HCT116 (cell line): ENCODE results near the gene ZNF521. TPM values are rescaled to one million over a fixed set of nuclear protein-coding genes. Genes with fewer than 3 reads are reported as not detected.

Experiments used
- ATAC-seq: fragments of 200-7000 bp; cut with Tn5 transposase; 2 replicates; pipeline ENCODE4 v1.9.1; 2020; ENCODE audit warnings: mild to moderate bottlenecking, moderate library complexity
- BruUV-seq: library from RNA; stranded (reverse); fragments of 400-500 nt; replicated peaks from 2 replicates; lab custom pipeline; 2021; lab: Mats Ljungman, UMichigan
- CTCF ChIA-PET: fragments of 300-600 bp; sonication (Branson Sonifier 250); formaldehyde crosslinking; loops from one replicate; lab custom pipeline; 2021; ENCODE audit warnings: antibody characterized with exemption; lab: Charles Lee
- POLR2A ChIA-PET: fragments of 300-600, 350-600 bp; sonication (Branson Sonifier 250); formaldehyde crosslinking; loops from one replicate; lab custom pipeline; 2021; ENCODE audit warnings: antibody characterized with exemption; lab: Charles Lee
- RAD21 ChIA-PET, 2 experiments: fragments of 300-600 bp; sonication (Branson Sonifier 250); formaldehyde crosslinking; loops; one replicate each; lab custom pipeline; 2023; ENCODE audit warnings: low total read pairs in 2 of 2; ENCODE audit not compliant: uncharacterized antibody in 2 of 2, unreplicated experiment in 2 of 2, low non-redundant PET in 1 of 2; lab: Charles Lee
- DNase-seq: peaks from one replicate; pipeline ENCODE4 v3.0.0-alpha.2; 2010; ENCODE audit warnings: low read depth, low spot score
- H2AFZ ChIP-seq: fragments of 200-600 bp; shearing (Covaris generic), sonication (generic); 2 replicates; pipeline ENCODE4 v1.6.1; 2017; ENCODE audit warnings: low read depth, mixed run types, mixed read lengths, antibody characterized with exemption, low read length; ENCODE audit not compliant: poor library complexity, severe bottlenecking
- H3K27ac ChIP-seq: 2 replicates; pipeline ENCODE4 v1.5.1; 2012; ENCODE audit warnings: low read depth, low read length
- H3K27me3 ChIP-seq: fragments of 200-600 bp; sonication (generic); 2 replicates; pipeline ENCODE4 v1.6.1; 2016; ENCODE audit warnings: mixed run types, low read length, mixed read lengths; ENCODE audit not compliant: insufficient read depth
- H3K36me3 ChIP-seq, 2 experiments: fragments of 200-500 bp in 1 of 2; fragments of 200-600 bp in 1 of 2; sonication (Bioruptor generic) in 1 of 2; sonication (generic) in 1 of 2; 2 replicates each; pipeline versions ENCODE4 v1.5.1 to v1.6.1; 2014 to 2016; ENCODE audit warnings: low read length in 2 of 2, inconsistent platforms in 1 of 2, mixed read lengths in 1 of 2, mixed run types in 1 of 2; ENCODE audit not compliant: insufficient read depth in 2 of 2, control insufficient read depth in 1 of 2
- H3K4me1 ChIP-seq, 2 experiments: fragments of 200-600 bp in 1 of 2; sonication (generic) in 1 of 2; 2 replicates each; pipeline versions ENCODE4 v1.5.1 to v1.6.1; 2012 to 2017; ENCODE audit warnings: low read length in 2 of 2, inconsistent platforms in 1 of 2, mild to moderate bottlenecking in 1 of 2, mixed read lengths in 1 of 2, mixed run types in 1 of 2, moderate library complexity in 1 of 2; ENCODE audit not compliant: insufficient read depth in 2 of 2, control insufficient read depth in 1 of 2
- H3K4me2 ChIP-seq: fragments of 200-600 bp; sonication (generic); 2 replicates; pipeline ENCODE4 v1.6.1; 2017; ENCODE audit warnings: mixed run types, low read length, mixed read lengths
- H3K4me3 ChIP-seq, 2 experiments: fragments of 200-600 bp in 1 of 2; sonication (generic) in 1 of 2; replicated peaks in 1 of 2; 2 replicates each; pipeline ENCODE4 v1.5.1; 2011 to 2016; ENCODE audit warnings: low read length in 2 of 2, control low read depth in 1 of 2, low read depth in 1 of 2, mild to moderate bottlenecking in 1 of 2, mixed read lengths in 1 of 2, mixed run types in 1 of 2
- H3K79me2 ChIP-seq: fragments of 200-600 bp; sonication (generic); 2 replicates; pipeline ENCODE4 v1.6.1; 2017; ENCODE audit warnings: mild to moderate bottlenecking, mixed run types, low read length, moderate library complexity, mixed read lengths; ENCODE audit not compliant: insufficient read depth
- H3K9ac ChIP-seq: fragments of 200-600 bp; sonication (generic); 2 replicates; pipeline ENCODE4 v1.6.1; 2016; ENCODE audit warnings: low read length, mixed read lengths
- H3K9me2 ChIP-seq: fragments of 200-600 bp; sonication (generic), shearing (Covaris generic); 2 replicates; pipeline ENCODE4 v1.6.1; 2017; ENCODE audit warnings: mixed run types, mild to moderate bottlenecking, moderate library complexity; ENCODE audit not compliant: insufficient read depth
- H3K9me3 ChIP-seq, 2 experiments: fragments of 200-500 bp in 1 of 2; fragments of 200-600 bp in 1 of 2; sonication (Bioruptor generic) in 1 of 2; sonication (generic) in 1 of 2; 2 replicates each; pipeline ENCODE4 v1.6.1; 2014 to 2017; ENCODE audit warnings: low read length in 2 of 2, mixed read lengths in 2 of 2, inconsistent platforms in 1 of 2, low read depth in 1 of 2, mild to moderate bottlenecking in 1 of 2, mixed run types in 1 of 2, moderate library complexity in 1 of 2; ENCODE audit not compliant: control insufficient read depth in 1 of 2, insufficient read depth in 1 of 2
- H4K20me1 ChIP-seq: fragments of 200-600 bp; sonication (generic), shearing (Covaris generic); 2 replicates; pipeline ENCODE4 v1.6.1; 2017; ENCODE audit warnings: mixed run types, mild to moderate bottlenecking, moderate library complexity; ENCODE audit not compliant: insufficient read depth
- ATF3 ChIP-seq: IDR thresholded peaks from 2 replicates; pipeline ENCODE4 v1.6.1; 2012
- CBX3 ChIP-seq: IDR thresholded peaks from 2 replicates; pipeline ENCODE4 v1.6.1; 2012; ENCODE audit warnings: low read depth
- CEBPB ChIP-seq: IDR thresholded peaks from 2 replicates; pipeline ENCODE4 v1.6.1; 2012; ENCODE audit warnings: low read depth
- CTCF ChIP-seq, 3 experiments: fragments of 200-600 bp in 1 of 3; sonication (generic) in 1 of 3; IDR thresholded peaks in 2 of 3; conservative IDR thresholded peaks in 1 of 3; 2 replicates each; pipeline ENCODE4 v1.5.1; 2012 to 2017; ENCODE audit warnings: low read depth in 2 of 3, low read length in 2 of 3, antibody characterized with exemption in 1 of 3, borderline replicate concordance in 1 of 3, control low read depth in 1 of 3, mild to moderate bottlenecking in 1 of 3, mixed read lengths in 1 of 3, mixed run types in 1 of 3, moderate library complexity in 1 of 3; ENCODE audit not compliant: insufficient read depth in 1 of 3
- EGR1 ChIP-seq: IDR thresholded peaks from 2 replicates; pipeline ENCODE4 v1.6.1; 2012; ENCODE audit warnings: low read depth
- EZH2 ChIP-seq: fragments of 200-600 bp; sonication (generic); IDR thresholded peaks from 2 replicates; pipeline ENCODE4 v1.6.1; 2017; ENCODE audit warnings: antibody characterized with exemption, mixed run types
- EZH2phosphoT487 ChIP-seq: fragments of 200-600 bp; IDR thresholded peaks from 2 replicates; pipeline ENCODE4 v1.6.1; 2018; ENCODE audit warnings: antibody characterized with exemption, borderline replicate concordance
- JUND ChIP-seq: IDR thresholded peaks from 2 replicates; pipeline ENCODE4 v1.6.1; 2012
- MAX ChIP-seq: IDR thresholded peaks from 2 replicates; pipeline ENCODE4 v1.6.1; 2012
- POLR2A ChIP-seq: IDR thresholded peaks from 2 replicates; pipeline ENCODE4 v1.7.0; 2011; ENCODE audit warnings: borderline replicate concordance; ENCODE audit not compliant: insufficient read depth, insufficient read length; ENCODE audit errors: extremely low read depth
- POLR2AphosphoS5 ChIP-seq: IDR thresholded peaks from 2 replicates; pipeline ENCODE4 v1.6.1; 2011; ENCODE audit warnings: mild to moderate bottlenecking, low read depth, low read length, moderate library complexity
- REST ChIP-seq: IDR thresholded peaks from 2 replicates; pipeline ENCODE4 v1.6.1; 2012; ENCODE audit warnings: low read depth
- SIN3A ChIP-seq: IDR thresholded peaks from 2 replicates; pipeline ENCODE4 v1.6.1; 2012; ENCODE audit warnings: low read depth
- SRF ChIP-seq: IDR thresholded peaks from 2 replicates; pipeline ENCODE4 v1.6.1; 2012; ENCODE audit warnings: low read depth
- YY1 ChIP-seq: IDR thresholded peaks from 2 replicates; pipeline ENCODE4 v1.6.1; 2011; ENCODE audit warnings: low read length, low read depth, moderate library complexity, mild to moderate bottlenecking; ENCODE audit not compliant: insufficient replicate concordance; ENCODE audit errors: extremely low read depth
- ZFX ChIP-seq: fragments of 450-650 bp; IDR thresholded peaks from 2 replicates; pipeline ENCODE4 v1.6.1; 2017
- ZNF274 ChIP-seq: fragments of 200-500 bp; sonication (Bioruptor generic); IDR thresholded peaks from 2 replicates; pipeline ENCODE4 v1.6.1; 2014; ENCODE audit warnings: mild to moderate bottlenecking, low read depth, low read length, inconsistent platforms
- intact Hi-C: fragments of 100-400 bp; cut with micrococcal nuclease; formaldehyde crosslinking; loops from 2 replicates; pipeline ENCODE4 v1.10.0; 2022
- total RNA-seq: library from RNA; stranded (reverse); gene quantifications from one replicate; pipeline ENCODE4 v1.2.1, GENCODE V29; 2021; ENCODE audit not compliant: unreplicated experiment

The ZNF521 gene
- total RNA-seq, 1 experiment from 2014 or later, result 0.10 TPM

- Histone ChIP-seq H3K4me2 (no peak overlapping the region), H3K9ac (no peak overlapping the region), H3K36me3 (no peaks in the 10 kb centered on the region), H2AFZ (no peak overlapping the region), H3K27ac (no peak overlapping the region), H3K27me3 (no peaks in the 10 kb centered on the region; the same call in none of the 2 replicates), H3K4me3 (no peak overlapping the region), H4K20me1 (no peaks in the 10 kb centered on the region), H3K4me1 (no peaks in the 10 kb centered on the region), H3K9me3 (no peaks in the 10 kb centered on the region)
- CTCF ChIA-PET, result no interaction called here
- intact Hi-C loops, result no loop called here
- RAD21 ChIA-PET, result no interaction called here
- POLR2A ChIA-PET, result no interaction called here
- no peak for ATAC-seq
- no peak for TF ChIP-seq JUND
- TF ChIP-seq, all 23 proteins: peak for 0
- Histone ChIP-seq H3K9me2 (no peaks in the 10 kb centered on the region), H3K79me2 (no peaks in the 10 kb centered on the region)
- BruUV-seq, result no TSS peak
- DNase-seq, result no peak
Measured at GRCh38 chr18:25102662-25103061, 249.3 kb downstream of the ZNF521 start.

- H3K36me3 ChIP-seq, result no peaks in the 10 kb centered on the region
- no peaks in the 10 kb centered on the region for H3K9me3 ChIP-seq
- no peaks in the 10 kb centered on the region for H3K79me2 ChIP-seq
- no peaks in the 10 kb centered on the region for H3K9me2 ChIP-seq
- no peak for TF ChIP-seq POLR2AphosphoS5
- no peak for TF ChIP-seq ATF3
- TF ChIP-seq REST, result no peak
- no peak for TF ChIP-seq EZH2
- no peak for TF ChIP-seq POLR2A
- TF ChIP-seq SRF, result no peak
- TF ChIP-seq SIN3A, result no peak
- no peak for TF ChIP-seq EGR1
- no peak for TF ChIP-seq CEBPB
- TF ChIP-seq ZNF274, result no peak
- TF ChIP-seq MAX, result no peak
- TF ChIP-seq CTCF (IDR thresholded peaks at IDR 0.05 in 2 of 3, conservative IDR thresholded peaks at IDR 0.05 in 1 of 3; ENCODE audit: borderline replicate concordance in 1 of 3, insufficient read depth in 1 of 3, low read depth in 2 of 3, low read length in 2 of 3), result no peak
- no peak for TF ChIP-seq CBX3
- no peak for TF ChIP-seq YY1
- TF ChIP-seq ZFX, result no peak
- TF ChIP-seq EZH2phosphoT487, result no peak
- POLR2A ChIA-PET, result no interaction called here
- H3K27ac ChIP-seq, result no peak overlapping the region
- intact Hi-C loops, result no loop called here
- DNase-seq, result no peak
- no peak overlapping the region for H2AFZ ChIP-seq
- H3K9ac ChIP-seq, result no peak overlapping the region
- no peaks in the 10 kb centered on the region for H3K4me1 ChIP-seq
- no peak overlapping the region for H3K4me2 ChIP-seq
- BruUV-seq, result no TSS peak
- peaks cover 2% of the 10 kb centered on the region; the same call in 1 of the 2 replicates for H3K27me3 ChIP-seq
- no peak for ATAC-seq
- no peak overlapping the region for H3K4me3 ChIP-seq
- RAD21 ChIA-PET, result no interaction called here
- no peaks in the 10 kb centered on the region for H4K20me1 ChIP-seq
- CTCF ChIA-PET, result no interaction called here
Measured at GRCh38 chr18:25100418-25100817, 251.5 kb downstream of the ZNF521 start.
